HepG2 (cell line): ENCODE results near the gene AHSA1. TPM values are rescaled to one million over a fixed set of nuclear protein-coding genes. Genes with fewer than 3 reads are reported as not detected.

ENCODE experiments used
- DPF2 ChIP-seq: sonication (generic); formaldehyde crosslinking; IDR thresholded peaks from 2 replicates; pipeline ENCODE4 v1.4.0; 2020; ENCODE audit warnings: mild to moderate bottlenecking, low read depth, missing genetic modification reagents, borderline replicate concordance
- ETV5 ChIP-seq: IDR thresholded peaks from 2 replicates; pipeline ENCODE4 v1.6.1; 2018; ENCODE audit warnings: missing biosample characterization, missing genetic modification reagents, inconsistent platforms, borderline replicate concordance
- IKZF4 ChIP-seq: sonication (generic); formaldehyde crosslinking; IDR thresholded peaks from 2 replicates; pipeline ENCODE4 v1.5.1; 2020; ENCODE audit warnings: borderline replicate concordance, mild to moderate bottlenecking, low read depth, missing genetic modification reagents; ENCODE audit errors: not compliant biosample characterization
- KDM4B ChIP-seq: sonication (generic); formaldehyde crosslinking; IDR thresholded peaks from 2 replicates; pipeline ENCODE4 v1.4.0; 2020; ENCODE audit warnings: missing genetic modification reagents
- MTA1 ChIP-seq: sonication (generic); formaldehyde crosslinking; IDR thresholded peaks from 2 replicates; pipeline ENCODE4 v1.4.0; 2020; ENCODE audit warnings: missing genetic modification reagents, mild to moderate bottlenecking, borderline replicate concordance
- PHF8 ChIP-seq: sonication (generic); formaldehyde crosslinking; IDR thresholded peaks from 2 replicates; pipeline ENCODE4 v1.5.0; 2020; ENCODE audit warnings: missing genetic modification reagents
- RORA ChIP-seq: sonication (generic); formaldehyde crosslinking; IDR thresholded peaks from 2 replicates; pipeline ENCODE4 v1.5.0; 2020; ENCODE audit warnings: mild to moderate bottlenecking, missing genetic modification reagents, moderate library complexity
- RXRB ChIP-seq: IDR thresholded peaks from 2 replicates; pipeline ENCODE4 v1.6.1; 2016; ENCODE audit warnings: borderline replicate concordance, missing genetic modification reagents, missing compliant biosample characterization
- SSRP1 ChIP-seq: IDR thresholded peaks from 2 replicates; pipeline ENCODE4 v1.6.1; 2016; ENCODE audit warnings: control low read depth
- ZFP41 ChIP-seq: sonication (generic); formaldehyde crosslinking; IDR thresholded peaks from 2 replicates; pipeline ENCODE4 v1.4.0; 2020; ENCODE audit warnings: mild to moderate bottlenecking, missing genetic modification reagents, borderline replicate concordance
- ZMYM4 ChIP-seq: sonication (generic); formaldehyde crosslinking; IDR thresholded peaks from 2 replicates; pipeline ENCODE4 v1.8.1; 2023; ENCODE audit warnings: mild to moderate bottlenecking, missing genetic modification reagents
- ZNF430 ChIP-seq: sonication (generic); formaldehyde crosslinking; IDR thresholded peaks from 2 replicates; pipeline ENCODE4 v1.9.0; 2021; ENCODE audit warnings: mild to moderate bottlenecking, missing genetic modification reagents
- ZNF615 ChIP-seq: sonication (generic); formaldehyde crosslinking; IDR thresholded peaks from 2 replicates; pipeline ENCODE4 v1.5.0; 2020; ENCODE audit warnings: mild to moderate bottlenecking, missing genetic modification reagents, borderline replicate concordance
- polyA plus RNA-seq, 8 experiments: library from polyadenylated mRNA; depleted of rRNA in 3 of 8; stranded (reverse) in 7 of 8; unstranded in 1 of 8; fragments of >200 nt; fragmentation: Illumina TruSeq in 4 of 8; extraction: Trizol in 4 of 8; gene quantifications; 2 replicates each; pipeline versions ENCODE4 v1.2.1 to v1.2.3, GENCODE V29; 2011 to 2016; ENCODE audit warnings: low read depth in 4 of 8, missing spikeins in 1 of 8, mixed read lengths in 1 of 8; ENCODE audit not compliant: insufficient read depth in 1 of 8
- total RNA-seq, 5 experiments: library from RNA; depleted of rRNA; stranded (reverse); fragments of >200 nt; fragmentation: Illumina TruSeq; extraction: Trizol; gene quantifications; 2 replicates each; pipeline ENCODE4 v1.2.3, GENCODE V29; 2016; ENCODE audit warnings: low read depth in 1 of 5
- TF ChIP-seq, protein P1 (sequence below): sonication (generic); formaldehyde crosslinking; IDR thresholded peaks from 2 replicates; pipeline ENCODE4 v1.5.1; 2020; ENCODE audit warnings: missing genetic modification reagents, mild to moderate bottlenecking, borderline replicate concordance
- TF ChIP-seq, protein P2 (sequence below), 2 experiments: sonication (generic) in 1 of 2; formaldehyde crosslinking in 1 of 2; IDR thresholded peaks; 2 replicates each; pipeline versions ENCODE4 v1.5.1 to v1.6.1; 2011 to 2020; ENCODE audit warnings: borderline replicate concordance in 1 of 2, low read depth in 1 of 2, low read length in 1 of 2, mild to moderate bottlenecking in 1 of 2, missing genetic modification reagents in 1 of 2, moderate library complexity in 1 of 2
- TF ChIP-seq, protein P3 (sequence below): IDR thresholded peaks from 2 replicates; pipeline ENCODE4 v1.6.1; 2016; ENCODE audit warnings: missing compliant biosample characterization, missing genetic modification reagents, borderline replicate concordance
- TF ChIP-seq, protein P4 (sequence below): sonication (generic); formaldehyde crosslinking; IDR thresholded peaks from 2 replicates; pipeline ENCODE4 v1.4.0; 2020; ENCODE audit warnings: missing genetic modification reagents
- TF ChIP-seq, protein P5 (sequence below): sonication (generic); formaldehyde crosslinking; IDR thresholded peaks from 2 replicates; pipeline ENCODE4 v1.4.0; 2020; ENCODE audit warnings: mild to moderate bottlenecking, missing genetic modification reagents

Gene AHSA1
- total and polyA plus RNA-seq, 2 of the 13 experiments (the other 11 are each of a cell fraction or from before 2014, with no cell fraction given) = 113 to 241 TPM

DNA sequence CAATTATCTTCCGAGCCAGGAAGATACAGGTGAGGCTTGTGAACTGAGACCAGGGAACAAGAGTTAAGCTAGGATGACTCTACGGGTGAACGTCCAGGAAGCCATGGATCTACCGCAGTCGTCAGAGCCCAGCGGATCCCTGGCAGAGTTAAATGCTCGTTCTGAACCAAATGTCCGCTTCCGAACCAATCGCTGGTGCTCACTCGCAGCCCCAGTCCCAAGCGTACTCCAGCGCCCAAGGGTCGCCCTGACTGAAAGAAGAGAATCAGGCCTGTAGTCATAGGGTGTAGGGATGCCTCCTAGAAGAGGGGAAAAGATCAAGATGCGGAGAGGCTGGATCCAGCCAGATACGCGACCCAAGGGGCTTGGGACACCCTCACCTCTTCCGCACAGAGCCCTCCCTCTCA is 775 bp upstream of the AHSA1 start (continued):
- TF ChIP-seq ZNF615 (CRISPR knock-in tag) = no peak
- no peak for TF ChIP-seq RORA
- TF ChIP-seq, protein P1, sequence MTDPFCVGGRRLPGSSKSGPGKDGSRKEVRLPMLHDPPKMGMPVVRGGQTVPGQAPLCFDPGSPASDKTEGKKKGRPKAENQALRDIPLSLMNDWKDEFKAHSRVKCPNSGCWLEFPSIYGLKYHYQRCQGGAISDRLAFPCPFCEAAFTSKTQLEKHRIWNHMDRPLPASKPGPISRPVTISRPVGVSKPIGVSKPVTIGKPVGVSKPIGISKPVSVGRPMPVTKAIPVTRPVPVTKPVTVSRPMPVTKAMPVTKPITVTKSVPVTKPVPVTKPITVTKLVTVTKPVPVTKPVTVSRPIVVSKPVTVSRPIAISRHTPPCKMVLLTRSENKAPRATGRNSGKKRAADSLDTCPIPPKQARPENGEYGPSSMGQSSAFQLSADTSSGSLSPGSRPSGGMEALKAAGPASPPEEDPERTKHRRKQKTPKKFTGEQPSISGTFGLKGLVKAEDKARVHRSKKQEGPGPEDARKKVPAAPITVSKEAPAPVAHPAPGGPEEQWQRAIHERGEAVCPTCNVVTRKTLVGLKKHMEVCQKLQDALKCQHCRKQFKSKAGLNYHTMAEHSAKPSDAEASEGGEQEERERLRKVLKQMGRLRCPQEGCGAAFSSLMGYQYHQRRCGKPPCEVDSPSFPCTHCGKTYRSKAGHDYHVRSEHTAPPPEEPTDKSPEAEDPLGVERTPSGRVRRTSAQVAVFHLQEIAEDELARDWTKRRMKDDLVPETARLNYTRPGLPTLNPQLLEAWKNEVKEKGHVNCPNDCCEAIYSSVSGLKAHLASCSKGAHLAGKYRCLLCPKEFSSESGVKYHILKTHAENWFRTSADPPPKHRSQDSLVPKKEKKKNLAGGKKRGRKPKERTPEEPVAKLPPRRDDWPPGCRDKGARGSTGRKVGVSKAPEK (CRISPR knock-in tag) = no peak
- no peak for TF ChIP-seq ZFP41 (CRISPR knock-in tag)
- peak; percentile 51 for TF ChIP-seq IKZF4 (CRISPR knock-in tag)
- TF ChIP-seq MTA1 (CRISPR knock-in tag) = no peak
- TF ChIP-seq, protein P2, sequence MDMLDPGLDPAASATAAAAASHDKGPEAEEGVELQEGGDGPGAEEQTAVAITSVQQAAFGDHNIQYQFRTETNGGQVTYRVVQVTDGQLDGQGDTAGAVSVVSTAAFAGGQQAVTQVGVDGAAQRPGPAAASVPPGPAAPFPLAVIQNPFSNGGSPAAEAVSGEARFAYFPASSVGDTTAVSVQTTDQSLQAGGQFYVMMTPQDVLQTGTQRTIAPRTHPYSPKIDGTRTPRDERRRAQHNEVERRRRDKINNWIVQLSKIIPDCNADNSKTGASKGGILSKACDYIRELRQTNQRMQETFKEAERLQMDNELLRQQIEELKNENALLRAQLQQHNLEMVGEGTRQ (IDR thresholded peaks at IDR 0.05; ENCODE audit: low read depth, low read length) = no peak
- TF ChIP-seq, protein P2 (CRISPR knock-in tag; IDR thresholded peaks at IDR 0.05; ENCODE audit: borderline replicate concordance) = no peak
- TF ChIP-seq DPF2 = no peak
- TF ChIP-seq, protein P3, sequence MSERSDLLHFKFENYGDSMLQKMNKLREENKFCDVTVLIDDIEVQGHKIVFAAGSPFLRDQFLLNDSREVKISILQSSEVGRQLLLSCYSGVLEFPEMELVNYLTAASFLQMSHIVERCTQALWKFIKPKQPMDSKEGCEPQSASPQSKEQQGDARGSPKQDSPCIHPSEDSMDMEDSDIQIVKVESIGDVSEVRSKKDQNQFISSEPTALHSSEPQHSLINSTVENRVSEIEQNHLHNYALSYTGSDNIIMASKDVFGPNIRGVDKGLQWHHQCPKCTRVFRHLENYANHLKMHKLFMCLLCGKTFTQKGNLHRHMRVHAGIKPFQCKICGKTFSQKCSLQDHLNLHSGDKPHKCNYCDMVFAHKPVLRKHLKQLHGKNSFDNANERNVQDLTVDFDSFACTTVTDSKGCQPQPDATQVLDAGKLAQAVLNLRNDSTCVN = no peak
- peak; percentile 42; the same call in 1 of the 2 replicates for TF ChIP-seq ZMYM4 (CRISPR knock-in tag)
- no peak for TF ChIP-seq ETV5 (CRISPR knock-in tag)
- no peak for TF ChIP-seq RXRB (CRISPR knock-in tag)
- 0 out of 2 replicates have a peak, but pooled peaks have one; percentile 58 for TF ChIP-seq KDM4B (CRISPR knock-in tag)
- TF ChIP-seq ZNF430 (CRISPR knock-in tag) = no peak
- TF ChIP-seq SSRP1 (CRISPR knock-in tag) = no peak
- TF ChIP-seq, protein P4, sequence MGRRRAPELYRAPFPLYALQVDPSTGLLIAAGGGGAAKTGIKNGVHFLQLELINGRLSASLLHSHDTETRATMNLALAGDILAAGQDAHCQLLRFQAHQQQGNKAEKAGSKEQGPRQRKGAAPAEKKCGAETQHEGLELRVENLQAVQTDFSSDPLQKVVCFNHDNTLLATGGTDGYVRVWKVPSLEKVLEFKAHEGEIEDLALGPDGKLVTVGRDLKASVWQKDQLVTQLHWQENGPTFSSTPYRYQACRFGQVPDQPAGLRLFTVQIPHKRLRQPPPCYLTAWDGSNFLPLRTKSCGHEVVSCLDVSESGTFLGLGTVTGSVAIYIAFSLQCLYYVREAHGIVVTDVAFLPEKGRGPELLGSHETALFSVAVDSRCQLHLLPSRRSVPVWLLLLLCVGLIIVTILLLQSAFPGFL (CRISPR knock-in tag) = no peak
- peak; percentile 77 for TF ChIP-seq PHF8 (CRISPR knock-in tag)
- TF ChIP-seq, protein P5, sequence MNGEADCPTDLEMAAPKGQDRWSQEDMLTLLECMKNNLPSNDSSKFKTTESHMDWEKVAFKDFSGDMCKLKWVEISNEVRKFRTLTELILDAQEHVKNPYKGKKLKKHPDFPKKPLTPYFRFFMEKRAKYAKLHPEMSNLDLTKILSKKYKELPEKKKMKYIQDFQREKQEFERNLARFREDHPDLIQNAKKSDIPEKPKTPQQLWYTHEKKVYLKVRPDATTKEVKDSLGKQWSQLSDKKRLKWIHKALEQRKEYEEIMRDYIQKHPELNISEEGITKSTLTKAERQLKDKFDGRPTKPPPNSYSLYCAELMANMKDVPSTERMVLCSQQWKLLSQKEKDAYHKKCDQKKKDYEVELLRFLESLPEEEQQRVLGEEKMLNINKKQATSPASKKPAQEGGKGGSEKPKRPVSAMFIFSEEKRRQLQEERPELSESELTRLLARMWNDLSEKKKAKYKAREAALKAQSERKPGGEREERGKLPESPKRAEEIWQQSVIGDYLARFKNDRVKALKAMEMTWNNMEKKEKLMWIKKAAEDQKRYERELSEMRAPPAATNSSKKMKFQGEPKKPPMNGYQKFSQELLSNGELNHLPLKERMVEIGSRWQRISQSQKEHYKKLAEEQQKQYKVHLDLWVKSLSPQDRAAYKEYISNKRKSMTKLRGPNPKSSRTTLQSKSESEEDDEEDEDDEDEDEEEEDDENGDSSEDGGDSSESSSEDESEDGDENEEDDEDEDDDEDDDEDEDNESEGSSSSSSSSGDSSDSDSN (CRISPR knock-in tag) = peak; percentile 61; the same call in 1 of the 2 replicates
